HG03060 (cell line): ENCODE measurements around the gene TWIST1.

Experiments used
- ATAC-seq: cut with Tn5 transposase; IDR thresholded peaks from one replicate; pipeline ENCODE4 v1.9.1; 2021; ENCODE audit warnings: low read depth, moderate number of reproducible peaks; ENCODE audit not compliant: unreplicated experiment

The TWIST1 gene

GRCh38 chr7:19117091-19117869, at the start of gene TWIST1:
Gene TWIST1, minus strand, starts transcription at chr7:19117636. Its CDS starts 315 bp downstream, at chr7:19117321.
- no peak for ATAC-seq

GRCh38 chr7:19161671-19162070, 44.2 kb upstream of the TWIST1 start:
- no peak for ATAC-seq

- ATAC-seq: no peak
Observed at GRCh38 chr7:19146699-19147098, 29.3 kb upstream of the TWIST1 start.

- no peak for ATAC-seq
Observed at GRCh38 chr7:19145434-19146115, 28.1 kb upstream of the TWIST1 start.

- ATAC-seq: no peak
Observed at GRCh38 chr7:19144661-19145433, 27.4 kb upstream of the TWIST1 start, which contains the start of gene FERD3L. Gene FERD3L, minus strand, starts transcription at chr7:19145421. Its CDS starts 59 bp downstream, at chr7:19145362.

- no peak for ATAC-seq
Observed at GRCh38 chr7:19143881-19144574, 26.6 kb upstream of the TWIST1 start.

- no peak for ATAC-seq
Observed at GRCh38 chr7:19139706-19140327, 22.4 kb upstream of the TWIST1 start.

- ATAC-seq: no peak
Observed at GRCh38 chr7:19133886-19134285, 16.4 kb upstream of the TWIST1 start.

GRCh38 chr7:19133390-19133789, 16.0 kb upstream of the TWIST1 start:
- ATAC-seq: no peak

GRCh38 chr7:19128856-19129255, 11.4 kb upstream of the TWIST1 start:
- ATAC-seq: no peak

- no peak for ATAC-seq
Observed at GRCh38 chr7:19121977-19122588, 4.6 kb upstream of the TWIST1 start.

GRCh38 chr7:19119870-19120486, 2.5 kb upstream of the TWIST1 start:
- ATAC-seq: no peak

GRCh38 chr7:19119372-19119771, 1.9 kb upstream of the TWIST1 start:
- ATAC-seq: no peak

GRCh38 chr7:19118636-19119371, 1.4 kb upstream of the TWIST1 start:
- no peak for ATAC-seq

- no peak for ATAC-seq
Observed at GRCh38 chr7:19117870-19118608, 603 bp upstream of the TWIST1 start.

- ATAC-seq: no peak
Observed at GRCh38 chr7:19116121-19117090, 1.0 kb downstream of the TWIST1 start.

GRCh38 chr7:19114551-19114855, 2.9 kb downstream of the TWIST1 start:
- no peak for ATAC-seq
